ENCODE measurements around the gene CEPT1.

Gene CEPT1

DNA sequence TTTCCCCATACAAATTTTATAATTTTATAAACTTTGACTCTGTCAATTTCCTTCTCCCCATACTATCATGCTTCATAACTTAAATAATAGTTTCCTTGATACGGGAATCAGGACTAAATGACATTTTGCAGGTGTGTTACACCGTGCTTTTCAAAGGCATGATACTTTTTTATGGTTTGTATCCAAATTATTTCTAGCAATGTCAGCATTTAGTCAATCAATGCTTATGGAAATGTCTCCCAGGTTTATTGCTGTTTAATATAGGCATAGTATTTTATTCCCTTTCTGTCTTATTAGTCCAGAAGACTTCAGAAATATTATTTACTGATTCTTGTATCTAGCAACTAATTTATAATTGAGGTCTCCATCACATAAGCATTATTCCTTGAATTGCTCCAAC, 23.5 kb upstream of the CEPT1 start:
- Histone ChIP-seq H3K4me3 (ENCODE audit: low read depth in 1 of 2, low read length in 2 of 2) (no peak overlapping the region), H3K79me2 (ENCODE audit: insufficient read depth, low read length) (no peaks in the 10 kb centered on the region), H3K9me3 (ENCODE audit: insufficient read depth, low read length, severe bottlenecking) (no peaks in the 10 kb centered on the region), H3K4me1 (ENCODE audit: insufficient read depth, low read length) (no peaks in the 10 kb centered on the region), H3K27ac (ENCODE audit: low read length) (no peak overlapping the region), H3K4me2 (ENCODE audit: insufficient read depth, low read length) (no peak overlapping the region), H3K36me3 (ENCODE audit: insufficient read depth, low read length) (peaks cover 57% of the 10 kb centered on the region), H3K9ac (ENCODE audit: low read depth, low read length) (no peak overlapping the region), H3K27me3 (ENCODE audit: insufficient read depth, low read length, poor library complexity) (no peaks in the 10 kb centered on the region), H2AFZ (ENCODE audit: low read depth, low read length) (no peak overlapping the region), H4K20me1 (ENCODE audit: insufficient read depth, low read length) (no peaks in the 10 kb centered on the region)
- ATAC-seq (ENCODE audit: insufficient read depth, low read depth) (no peak), DNase-seq (no peak)
- TF ChIP-seq EZH2 (IDR thresholded peaks at IDR 0.05; ENCODE audit: borderline replicate concordance, low read depth, low read length, severe bottlenecking), result no peak
- TF ChIP-seq, protein P1, sequence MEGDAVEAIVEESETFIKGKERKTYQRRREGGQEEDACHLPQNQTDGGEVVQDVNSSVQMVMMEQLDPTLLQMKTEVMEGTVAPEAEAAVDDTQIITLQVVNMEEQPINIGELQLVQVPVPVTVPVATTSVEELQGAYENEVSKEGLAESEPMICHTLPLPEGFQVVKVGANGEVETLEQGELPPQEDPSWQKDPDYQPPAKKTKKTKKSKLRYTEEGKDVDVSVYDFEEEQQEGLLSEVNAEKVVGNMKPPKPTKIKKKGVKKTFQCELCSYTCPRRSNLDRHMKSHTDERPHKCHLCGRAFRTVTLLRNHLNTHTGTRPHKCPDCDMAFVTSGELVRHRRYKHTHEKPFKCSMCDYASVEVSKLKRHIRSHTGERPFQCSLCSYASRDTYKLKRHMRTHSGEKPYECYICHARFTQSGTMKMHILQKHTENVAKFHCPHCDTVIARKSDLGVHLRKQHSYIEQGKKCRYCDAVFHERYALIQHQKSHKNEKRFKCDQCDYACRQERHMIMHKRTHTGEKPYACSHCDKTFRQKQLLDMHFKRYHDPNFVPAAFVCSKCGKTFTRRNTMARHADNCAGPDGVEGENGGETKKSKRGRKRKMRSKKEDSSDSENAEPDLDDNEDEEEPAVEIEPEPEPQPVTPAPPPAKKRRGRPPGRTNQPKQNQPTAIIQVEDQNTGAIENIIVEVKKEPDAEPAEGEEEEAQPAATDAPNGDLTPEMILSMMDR (IDR thresholded peaks at IDR 0.05; ENCODE audit: borderline replicate concordance, extremely low read depth, low read length, poor library complexity, severe bottlenecking), result no peak

DNA sequence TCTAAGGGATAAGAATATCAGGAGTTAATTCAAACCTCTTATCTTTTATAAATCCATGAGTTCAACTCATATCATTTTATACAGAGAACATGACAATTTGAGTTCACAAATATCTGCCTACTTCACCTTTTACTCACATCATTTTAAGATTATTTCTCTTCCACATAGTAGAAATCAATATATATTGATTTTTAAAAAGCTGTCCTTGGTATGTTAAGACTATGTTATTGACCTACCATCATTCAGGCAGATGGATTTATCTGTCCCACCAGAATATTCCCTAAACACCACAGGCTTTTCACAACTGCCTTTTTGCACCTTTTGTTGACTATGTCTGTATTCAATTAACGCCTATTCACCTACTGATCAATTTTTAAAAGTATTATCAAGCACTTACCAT, 13.7 kb upstream of the CEPT1 start:
- Histone ChIP-seq H3K27ac (ENCODE audit: low read length) (no peak overlapping the region), H3K4me1 (ENCODE audit: insufficient read depth, low read length) (no peaks in the 10 kb centered on the region), H3K27me3 (ENCODE audit: insufficient read depth, low read length, poor library complexity) (no peaks in the 10 kb centered on the region), H3K79me2 (ENCODE audit: insufficient read depth, low read length) (no peaks in the 10 kb centered on the region), H3K4me3 (ENCODE audit: low read depth in 1 of 2, low read length in 2 of 2) (no peak overlapping the region), H3K36me3 (ENCODE audit: insufficient read depth, low read length) (peaks cover 76% of the 10 kb centered on the region), H3K9ac (ENCODE audit: low read depth, low read length) (no peak overlapping the region), H2AFZ (ENCODE audit: low read depth, low read length) (no peak overlapping the region), H3K9me3 (ENCODE audit: insufficient read depth, low read length, severe bottlenecking) (no peaks in the 10 kb centered on the region), H3K4me2 (ENCODE audit: insufficient read depth, low read length) (no peak overlapping the region), H4K20me1 (ENCODE audit: insufficient read depth, low read length) (no peaks in the 10 kb centered on the region)
- TF ChIP-seq, protein P1 (IDR thresholded peaks at IDR 0.05; ENCODE audit: borderline replicate concordance, extremely low read depth, low read length, poor library complexity, severe bottlenecking), result no peak
- TF ChIP-seq EZH2 (IDR thresholded peaks at IDR 0.05; ENCODE audit: borderline replicate concordance, low read depth, low read length, severe bottlenecking), result no peak
- DNase-seq (no peak), ATAC-seq (ENCODE audit: insufficient read depth, low read depth) (no peak)

DNA sequence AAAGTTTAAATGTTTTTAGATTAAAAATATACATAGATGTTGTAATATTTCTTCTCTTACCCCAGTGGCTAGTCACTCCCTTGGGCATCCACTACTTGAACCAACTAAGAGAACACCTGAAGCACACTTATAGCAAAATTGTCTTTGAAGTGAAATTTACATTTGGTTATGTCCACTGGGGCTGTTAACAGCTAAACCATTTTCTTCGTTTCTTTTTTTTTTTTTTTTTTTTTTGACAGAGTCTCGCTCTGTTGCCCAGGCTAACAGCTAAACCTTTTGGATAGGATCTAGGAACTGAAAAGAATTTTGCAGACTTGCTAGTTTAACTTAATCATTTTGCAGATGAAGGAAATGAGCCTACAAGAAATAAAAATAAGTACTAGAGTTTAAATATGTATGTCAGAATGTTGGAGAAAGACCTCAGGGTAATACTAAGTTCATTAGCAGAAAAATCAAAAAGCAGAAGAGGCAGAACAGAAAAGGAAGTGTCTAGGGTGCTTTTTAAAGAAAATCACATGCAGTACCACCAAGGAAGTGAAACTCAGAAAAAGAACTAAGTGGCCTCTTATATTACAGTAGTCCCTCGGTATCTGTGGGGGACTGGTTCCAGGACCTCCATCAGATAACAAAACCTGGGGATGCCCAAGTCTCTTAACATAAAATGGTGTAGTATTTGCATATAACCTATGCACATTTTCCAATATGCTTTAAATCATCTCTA, 11.9 kb upstream of the CEPT1 start:
- Histone ChIP-seq H3K36me3 (ENCODE audit: insufficient read depth, low read length) (peaks cover 85% of the 10 kb centered on the region), H2AFZ (ENCODE audit: low read depth, low read length) (no peak overlapping the region), H3K27ac (ENCODE audit: low read length) (no peak overlapping the region), H3K9ac (ENCODE audit: low read depth, low read length) (no peak overlapping the region), H3K4me1 (ENCODE audit: insufficient read depth, low read length) (no peaks in the 10 kb centered on the region), H3K27me3 (ENCODE audit: insufficient read depth, low read length, poor library complexity) (no peaks in the 10 kb centered on the region), H3K4me3 (ENCODE audit: low read depth in 1 of 2, low read length in 2 of 2) (no peak overlapping the region), H4K20me1 (ENCODE audit: insufficient read depth, low read length) (no peaks in the 10 kb centered on the region), H3K4me2 (ENCODE audit: insufficient read depth, low read length) (no peak overlapping the region), H3K9me3 (ENCODE audit: insufficient read depth, low read length, severe bottlenecking) (no peaks in the 10 kb centered on the region), H3K79me2 (ENCODE audit: insufficient read depth, low read length) (no peaks in the 10 kb centered on the region)
- no peak for DNase-seq
- TF ChIP-seq EZH2 (IDR thresholded peaks at IDR 0.05; ENCODE audit: borderline replicate concordance, low read depth, low read length, severe bottlenecking), result no peak
- TF ChIP-seq, protein P1 (IDR thresholded peaks at IDR 0.05; ENCODE audit: borderline replicate concordance, extremely low read depth, low read length, poor library complexity, severe bottlenecking), result no peak
- ATAC-seq (ENCODE audit: insufficient read depth, low read depth), result no peak
